ENCODE results near the gene GLRA3.
"Not testable (repeated sequence)": the region's sequence is repeated elsewhere in the genome, so short reads cannot be mapped to it uniquely, and the experiment has no call there.

Gene GLRA3

DNA sequence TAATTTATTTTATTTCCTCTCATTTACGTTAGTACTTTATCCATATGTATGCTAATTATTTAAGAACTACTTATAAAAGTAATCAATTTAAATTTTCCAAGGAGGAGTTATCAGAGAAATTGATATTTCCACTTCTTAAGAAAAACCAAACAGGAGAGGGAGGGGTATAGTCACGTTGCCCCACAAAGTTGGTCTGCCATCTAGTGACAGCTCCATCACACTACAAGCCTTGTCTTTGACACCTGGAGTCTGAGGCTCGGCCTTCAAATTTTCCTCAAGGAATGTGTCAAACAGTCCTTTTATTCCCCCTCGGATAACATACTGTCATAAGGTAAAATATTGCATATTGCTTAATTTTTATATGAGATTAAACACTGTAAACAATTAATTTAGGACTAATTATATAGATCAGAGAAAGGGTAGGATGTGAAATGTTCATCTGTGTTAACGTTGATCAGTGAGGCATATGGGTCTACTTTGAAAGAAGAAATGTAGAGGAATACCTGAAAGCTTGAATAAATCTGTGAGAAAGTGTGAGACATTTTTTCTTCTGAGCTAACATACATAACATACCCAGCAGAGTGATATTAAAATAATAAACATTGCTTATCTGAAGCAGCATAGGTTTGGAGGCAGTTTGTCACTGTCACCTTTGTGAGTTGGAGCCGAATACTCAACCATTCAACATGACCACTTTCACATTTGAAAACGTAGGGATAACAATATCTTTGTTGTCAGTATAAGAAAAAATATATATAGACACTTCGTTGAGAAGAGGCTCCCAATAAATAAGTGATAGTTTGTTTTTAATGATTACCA, 114.4 kb downstream of the GLRA3 start:
- no peak for DNase-seq (ENCODE audit: low read depth in 1 of 2, low spot score in 1 of 2)

DNA sequence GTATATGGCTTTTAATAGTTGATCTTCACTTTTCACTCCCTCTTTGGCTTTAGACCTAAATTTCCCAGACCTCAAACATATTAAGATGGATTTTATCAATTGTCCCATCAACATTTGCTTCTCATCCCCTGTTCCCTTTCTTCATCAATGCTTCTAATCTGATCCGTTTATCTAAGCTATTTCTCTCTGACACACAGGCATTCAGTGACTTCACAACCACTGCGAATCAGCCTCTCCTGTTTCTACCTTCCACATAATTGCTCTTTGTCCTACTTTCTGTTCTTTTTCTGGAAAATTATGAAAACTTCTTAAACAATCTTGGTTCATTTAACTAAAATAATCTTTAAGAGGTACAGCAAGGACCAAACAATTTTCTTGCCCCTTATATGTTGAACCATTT, 115.2 kb downstream of the GLRA3 start:
- no peak for DNase-seq (ENCODE audit: low read depth in 1 of 2, low spot score in 1 of 2)

DNA sequence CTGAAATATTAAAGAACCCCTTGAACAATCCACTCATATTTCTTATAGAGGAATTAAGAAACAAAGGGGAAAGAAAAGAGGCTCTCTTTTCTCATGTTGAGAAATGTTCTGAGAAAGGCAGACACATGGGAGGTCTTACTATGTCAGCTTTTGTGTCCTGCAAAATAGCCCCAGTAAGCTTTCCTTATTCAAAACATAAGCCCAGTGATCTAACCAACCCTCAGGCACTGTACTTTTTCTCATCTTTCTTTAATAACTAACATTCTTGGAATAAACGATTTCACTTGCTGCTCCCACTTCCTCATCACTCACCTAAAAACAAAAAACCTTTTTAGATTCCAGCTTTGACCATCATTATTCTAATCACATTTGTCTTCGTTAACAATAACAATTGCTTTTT, 115.9 kb downstream of the GLRA3 start:
- no peak for DNase-seq (ENCODE audit: low read depth in 1 of 2, low spot score in 1 of 2)

DNA sequence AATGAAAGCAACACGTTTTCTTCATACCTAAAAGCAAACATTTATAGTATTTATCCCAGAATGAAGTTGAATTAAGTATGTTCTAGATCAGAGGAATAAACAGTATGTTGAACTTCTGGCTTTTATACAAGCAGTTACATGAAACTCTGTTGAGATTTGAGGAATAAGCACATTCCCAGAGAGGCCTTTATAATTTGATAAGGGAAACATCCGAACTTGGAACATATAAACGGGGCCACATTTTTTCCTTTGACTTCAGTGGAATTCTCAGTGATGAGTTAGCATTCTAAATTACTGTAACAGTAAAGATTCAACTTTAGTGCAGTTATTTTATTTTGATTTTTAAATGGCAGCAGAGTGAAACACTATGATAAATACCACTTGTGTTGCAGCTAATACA, 119.5 kb downstream of the GLRA3 start:
- DNase-seq (ENCODE audit: low read depth in 1 of 2, low spot score in 1 of 2) = no peak

DNA sequence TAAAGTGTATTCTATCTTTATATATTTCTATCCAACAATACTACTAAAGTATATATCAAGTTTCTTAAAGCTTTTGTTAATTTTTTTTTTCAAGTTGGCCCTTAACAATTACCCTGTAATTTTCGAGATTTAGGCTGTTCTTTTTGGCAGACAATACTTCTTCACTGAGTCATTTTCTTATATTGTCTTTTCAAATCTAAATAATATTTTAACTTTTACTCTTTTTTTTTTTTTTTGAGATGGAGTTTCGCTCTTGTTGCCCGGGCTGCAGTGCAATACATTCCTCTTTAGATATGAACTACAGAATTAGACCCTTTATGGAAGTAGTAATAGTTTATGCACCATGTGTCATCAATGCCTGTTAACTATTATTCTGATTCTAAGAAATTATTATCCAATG, 120.7 kb downstream of the GLRA3 start:
- DNase-seq (ENCODE audit: low read depth in 1 of 2, low spot score in 1 of 2) = no peak

DNA sequence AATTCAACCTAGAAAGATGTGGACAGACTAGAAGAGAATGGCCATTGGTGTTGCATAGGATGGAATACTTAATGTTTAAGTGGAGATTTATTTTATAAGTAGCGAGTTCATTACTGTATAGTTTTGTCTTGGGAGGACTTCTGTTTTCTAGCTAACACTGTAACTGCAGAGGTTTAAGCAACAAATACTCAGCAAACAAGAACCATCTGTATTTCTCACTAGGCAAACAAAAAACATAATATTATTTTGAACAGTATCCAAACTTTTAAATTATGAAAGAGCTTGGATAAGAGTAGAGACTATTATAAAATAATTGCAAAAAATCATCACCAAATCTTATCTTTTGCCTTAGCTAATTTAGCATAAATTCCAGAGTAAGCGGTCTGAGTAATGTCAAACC, 121.1 kb downstream of the GLRA3 start:
- DNase-seq (ENCODE audit: low read depth in 1 of 2, low spot score in 1 of 2) = no peak

DNA sequence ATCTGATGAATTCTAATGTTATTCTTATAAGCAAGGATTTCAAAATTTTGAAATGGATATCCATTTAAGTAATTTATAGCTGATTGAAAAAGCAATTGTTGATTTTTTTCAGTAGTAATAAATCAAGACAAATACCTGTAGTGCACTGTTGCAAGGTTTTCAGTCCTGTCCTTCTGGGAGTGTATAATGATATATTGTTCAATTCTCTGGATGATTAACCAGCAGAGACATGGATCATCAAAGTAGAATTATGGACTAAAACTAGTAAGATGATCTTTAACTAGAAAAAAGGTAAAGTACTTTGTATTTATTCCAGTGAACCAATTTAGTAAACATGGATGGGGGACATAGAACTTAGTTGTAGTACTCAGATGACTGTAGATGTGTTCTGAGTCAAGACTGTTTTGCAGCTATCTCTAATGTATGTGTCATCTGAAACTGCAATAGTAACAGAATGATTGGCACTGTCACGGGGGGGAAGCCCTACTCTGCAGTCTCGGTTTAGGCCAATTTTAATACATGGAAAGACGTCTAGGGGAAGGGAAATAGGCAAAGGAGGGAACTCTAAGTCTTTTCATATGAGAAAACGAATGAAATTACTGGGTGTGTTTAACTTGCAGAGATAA, 121.9 kb downstream of the GLRA3 start:
- no peak for DNase-seq (ENCODE audit: low read depth in 1 of 2, low spot score in 1 of 2)

DNA sequence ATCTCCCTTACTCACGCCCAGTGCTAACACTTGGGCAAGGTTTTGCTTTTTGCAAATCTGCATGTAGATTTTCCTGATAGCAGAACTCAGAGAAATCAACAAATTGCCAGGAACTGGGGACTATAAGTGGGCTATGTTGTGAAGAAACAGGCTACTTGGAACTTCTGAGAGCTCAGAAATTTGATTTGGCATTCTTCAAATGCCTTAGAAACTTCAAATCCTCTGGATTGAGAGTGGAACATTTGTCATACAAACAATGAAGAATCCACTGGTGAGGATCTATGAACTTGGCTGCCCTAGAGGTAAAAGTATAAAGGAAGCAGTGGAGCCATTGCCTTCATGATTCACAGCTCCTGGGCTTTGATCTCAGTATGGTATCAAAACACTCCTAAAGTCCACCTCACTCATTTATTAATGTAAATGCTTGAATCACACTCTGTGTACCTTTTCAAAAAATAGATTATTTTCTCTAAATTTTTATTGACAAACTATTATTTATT, 126.0 kb downstream of the GLRA3 start:
- DNase-seq (ENCODE audit: low read depth in 1 of 2, low spot score in 1 of 2) = no peak

DNA sequence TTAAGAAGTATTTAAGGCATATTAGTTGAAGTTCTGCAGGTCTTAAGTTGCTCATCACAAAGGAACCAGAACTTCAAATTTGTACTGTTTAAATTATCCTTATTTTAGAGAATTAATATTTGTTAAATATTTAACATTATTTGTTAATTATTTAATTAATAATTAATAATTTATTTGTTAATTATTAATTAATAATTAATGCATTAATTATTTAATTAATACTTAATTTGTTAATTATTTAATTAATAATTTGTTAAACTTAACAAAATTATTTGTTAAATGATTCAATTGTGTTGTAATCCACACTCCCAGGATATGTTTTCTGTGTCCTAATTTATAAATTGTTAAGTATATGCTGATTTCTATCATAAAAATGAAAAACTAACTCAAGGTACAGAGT, 129.4 kb downstream of the GLRA3 start:
- DNase-seq (ENCODE audit: low read depth in 1 of 2, low spot score in 1 of 2) = no peak

DNA sequence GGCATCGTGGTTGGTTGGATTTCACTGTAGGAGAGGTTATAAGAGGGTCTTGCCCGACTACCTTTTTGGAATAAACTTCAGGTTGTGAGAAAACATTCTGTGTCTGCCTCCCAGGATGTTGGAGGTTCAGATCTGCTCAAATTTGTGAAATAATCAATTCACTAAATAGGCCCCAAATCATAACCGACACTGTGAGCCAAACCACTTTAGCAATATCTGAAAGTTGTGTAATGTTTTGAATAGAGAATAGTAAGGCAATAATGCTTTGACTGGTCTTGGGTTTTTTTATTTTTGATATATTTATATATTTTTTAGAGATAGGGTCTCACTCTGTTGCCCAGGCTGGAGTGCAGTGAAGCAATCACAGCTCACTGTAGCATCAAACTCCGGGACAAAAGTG, 131.2 kb downstream of the GLRA3 start:
- no peak for DNase-seq (ENCODE audit: low read depth in 1 of 2, low spot score in 1 of 2)

DNA sequence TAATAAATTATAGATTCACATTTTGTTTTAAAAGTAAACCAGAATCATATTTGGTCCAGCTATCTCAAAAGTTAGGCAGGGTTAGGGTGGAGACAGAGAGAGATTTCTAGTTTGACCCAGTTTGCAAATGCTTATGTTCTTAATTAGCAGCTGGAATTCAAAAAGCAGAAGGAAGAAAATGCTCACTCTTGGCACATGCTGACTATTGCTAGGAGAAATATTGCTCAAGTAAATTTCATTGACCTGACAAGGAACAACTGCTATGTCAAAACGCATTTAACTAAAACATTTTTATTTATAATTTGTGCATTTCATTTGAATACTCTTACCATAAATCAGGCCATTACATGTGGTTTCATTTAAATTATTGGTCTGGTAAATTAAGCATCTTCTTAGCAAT, 131.8 kb downstream of the GLRA3 start:
- DNase-seq (ENCODE audit: low read depth in 1 of 2, low spot score in 1 of 2) = no peak

DNA sequence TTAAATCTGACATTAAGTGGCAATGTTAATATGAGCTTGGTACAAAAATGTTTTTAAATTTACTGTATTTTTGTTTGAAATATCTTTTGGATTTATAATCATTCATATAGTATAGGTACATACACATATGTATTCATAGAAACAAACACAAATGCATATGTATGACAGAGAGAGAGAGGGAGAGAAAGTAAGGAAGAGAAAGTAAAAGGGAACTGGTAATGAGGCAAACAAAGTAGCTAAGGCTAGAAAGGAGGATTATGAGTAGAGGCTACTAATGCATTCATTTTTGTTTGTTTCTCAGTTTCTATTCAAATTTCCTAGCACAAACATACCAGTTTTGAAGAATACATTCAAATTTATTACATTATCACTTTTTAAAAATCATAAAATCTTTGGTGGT, 132.4 kb downstream of the GLRA3 start:
- DNase-seq (ENCODE audit: low read depth in 1 of 2, low spot score in 1 of 2) = no peak

DNA sequence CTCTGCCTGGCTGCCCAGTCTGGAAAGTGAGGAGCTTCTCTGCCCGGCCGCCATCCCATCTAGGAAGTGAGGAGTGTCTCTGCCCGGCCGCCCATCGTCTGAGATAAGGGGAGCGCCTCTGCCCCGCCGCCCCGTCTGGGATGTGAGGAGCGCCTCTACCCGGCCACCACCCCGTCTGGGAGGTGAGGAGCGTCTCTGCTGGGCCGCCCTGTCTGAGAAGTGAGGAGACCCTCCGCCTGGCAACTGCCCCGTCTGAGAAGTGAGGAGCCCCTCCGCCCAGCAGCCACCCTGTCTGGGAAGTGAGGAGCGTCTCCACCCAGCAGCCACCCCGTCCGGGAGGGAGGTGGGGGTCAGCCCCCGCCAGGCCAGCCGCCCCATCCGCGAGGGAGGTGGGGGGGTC, 137.2 kb downstream of the GLRA3 start:
- not testable (repeated sequence) for DNase-seq (ENCODE audit: low read depth in 1 of 2, low spot score in 1 of 2)

DNA sequence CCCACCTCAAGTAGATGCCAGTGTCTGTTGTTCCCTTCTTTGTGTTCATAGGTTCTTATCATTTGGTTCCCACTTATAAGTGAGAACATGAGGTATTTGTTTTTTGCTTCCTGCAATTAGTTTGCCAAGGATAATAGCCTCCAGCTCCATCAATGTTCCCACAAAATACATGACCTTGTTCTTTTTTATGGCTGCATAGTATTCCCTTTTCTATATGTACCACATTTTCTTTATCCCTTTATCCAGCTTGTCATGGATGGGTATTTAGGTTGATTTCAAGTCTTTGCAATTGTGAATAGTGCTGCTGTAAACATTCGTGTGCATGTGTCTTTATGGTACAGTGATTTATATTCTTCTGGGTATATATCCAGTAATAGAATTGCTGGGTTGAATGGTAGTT, 138.4 kb downstream of the GLRA3 start:
- DNase-seq (ENCODE audit: low read depth in 1 of 2, low spot score in 1 of 2) = no peak

DNA sequence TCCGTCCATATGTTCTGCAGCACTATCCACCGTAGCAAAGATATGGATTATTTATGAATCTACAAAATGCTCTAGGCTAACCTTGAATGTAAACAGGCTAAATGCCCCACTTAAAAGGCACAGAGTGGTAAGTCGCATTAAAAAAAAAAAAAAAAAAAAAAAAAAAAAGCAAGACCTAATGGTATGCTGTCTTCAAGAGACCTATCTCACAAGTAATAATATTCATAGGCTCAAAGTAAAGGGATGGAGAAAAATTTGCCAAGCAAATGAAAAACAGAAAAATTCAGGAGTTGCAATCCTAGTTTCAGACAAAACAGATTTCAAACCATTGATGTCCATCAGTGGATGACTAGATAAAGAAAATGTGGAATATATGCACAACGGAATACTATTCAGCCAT, 139.4 kb downstream of the GLRA3 start:
- no peak for DNase-seq (ENCODE audit: low read depth in 1 of 2, low spot score in 1 of 2)

DNA sequence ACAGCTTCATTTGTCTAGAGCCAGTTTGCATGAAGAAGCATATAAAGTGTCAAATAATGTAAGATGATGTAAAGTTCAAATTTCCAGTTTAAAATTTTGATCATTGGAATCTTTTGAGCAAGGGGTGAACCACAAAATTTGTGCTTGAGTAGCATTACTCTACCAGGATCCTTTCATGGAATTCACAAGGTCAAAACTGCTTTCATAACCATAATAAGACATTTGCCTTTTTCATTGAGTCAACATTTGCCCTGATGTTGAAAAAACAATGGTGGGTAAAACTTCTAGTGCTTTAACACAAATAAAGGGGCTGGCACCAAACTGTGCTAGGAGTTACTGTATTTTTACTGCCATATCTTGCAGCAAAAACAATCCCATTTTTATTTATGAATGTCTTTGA, 142.2 kb downstream of the GLRA3 start:
- no peak for DNase-seq (ENCODE audit: low read depth in 1 of 2, low spot score in 1 of 2)

DNA sequence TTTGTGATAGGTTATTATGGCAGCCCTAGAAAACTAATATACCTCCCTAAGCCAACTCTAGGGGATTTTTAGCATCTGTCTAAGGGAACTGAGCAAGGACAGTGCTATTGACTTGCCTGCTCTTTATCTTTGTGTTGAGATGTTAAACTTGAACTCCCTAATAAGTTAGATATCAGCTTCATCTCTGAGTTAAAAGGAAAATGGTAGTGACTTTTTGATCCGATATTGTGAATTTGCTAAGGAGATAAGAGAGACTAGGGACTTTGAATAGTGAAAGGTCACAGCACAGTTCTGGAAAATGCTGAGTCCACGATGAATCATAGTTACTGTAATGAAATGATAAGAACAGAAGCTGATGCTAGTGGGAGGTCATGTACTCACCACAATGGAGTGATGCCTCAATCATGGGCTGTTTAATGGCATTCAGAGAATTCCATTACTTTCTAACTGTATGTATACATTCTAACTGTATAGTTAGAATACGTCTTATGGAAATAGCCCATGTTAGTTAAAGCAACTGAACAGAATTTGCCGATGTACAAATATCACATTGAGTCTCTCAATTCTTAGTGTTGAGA, 147.2 kb downstream of the GLRA3 start:
- DNase-seq (ENCODE audit: low read depth in 1 of 2, low spot score in 1 of 2) = no peak

DNA sequence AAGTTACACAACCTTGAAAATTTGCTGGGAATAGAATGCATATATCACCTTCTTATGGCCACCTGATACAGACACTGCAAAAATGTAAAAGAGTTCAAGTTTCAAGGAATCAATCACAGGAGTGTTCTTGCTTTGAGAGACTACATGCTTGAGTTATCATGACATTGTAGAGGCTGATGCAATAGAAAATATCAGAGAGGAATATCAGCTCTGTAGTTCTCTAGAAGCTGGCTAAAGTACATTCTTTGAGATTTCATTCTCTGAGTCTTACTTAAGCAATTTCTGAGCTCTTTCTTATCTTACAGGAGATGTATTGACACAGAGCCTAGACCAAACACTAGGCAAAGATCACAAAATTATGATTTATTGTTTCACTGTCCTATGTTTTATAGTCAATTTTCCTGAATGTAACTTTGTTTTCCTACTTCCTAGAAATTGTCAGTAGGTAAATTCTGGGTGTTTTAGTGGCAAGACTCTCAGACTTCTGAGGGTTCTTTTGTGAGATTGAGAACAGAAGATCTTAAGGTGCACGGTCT, 154.7 kb downstream of the GLRA3 start:
- DNase-seq (ENCODE audit: low read depth in 1 of 2, low spot score in 1 of 2) = no peak

DNA sequence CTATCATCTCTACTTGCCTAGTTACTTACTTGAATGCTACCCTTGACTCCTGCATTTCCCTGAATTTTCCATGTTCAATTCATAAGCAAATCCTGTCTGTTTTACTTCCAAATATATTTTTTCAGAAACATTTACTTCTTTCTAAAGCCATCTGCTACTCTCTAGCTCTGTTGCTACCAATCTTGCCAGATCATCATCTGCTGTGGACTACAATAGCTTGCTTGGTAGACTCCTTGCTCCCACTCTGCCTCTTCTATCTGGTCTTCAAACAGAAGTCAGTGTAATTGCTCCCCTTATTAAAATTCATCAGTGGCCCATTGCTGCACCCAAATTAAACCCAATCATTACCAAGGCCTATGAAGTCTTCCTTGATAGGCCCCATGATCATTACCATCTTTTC, 155.2 kb downstream of the GLRA3 start:
- DNase-seq (ENCODE audit: low read depth in 1 of 2, low spot score in 1 of 2) = no peak

DNA sequence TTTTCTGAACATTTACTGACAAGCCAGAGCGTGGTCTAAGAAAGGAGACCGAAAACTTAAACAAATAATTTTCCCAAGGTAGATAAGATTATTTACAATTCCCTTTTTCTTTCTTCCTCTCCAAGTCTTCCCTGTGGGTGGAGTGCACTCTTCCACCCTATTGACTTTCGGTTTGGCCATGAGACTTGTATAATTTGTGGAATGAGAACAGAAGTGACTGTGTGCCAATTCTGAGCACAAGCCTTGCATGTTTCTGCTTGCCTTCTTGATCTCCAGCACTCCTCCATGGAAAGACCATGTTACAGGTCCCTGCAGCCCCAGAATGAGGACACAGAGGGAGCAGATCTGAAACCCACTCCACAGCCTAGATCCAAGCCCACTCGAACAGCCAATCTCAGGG, 156.8 kb downstream of the GLRA3 start:
- no peak for DNase-seq (ENCODE audit: low read depth in 1 of 2, low spot score in 1 of 2)

DNA sequence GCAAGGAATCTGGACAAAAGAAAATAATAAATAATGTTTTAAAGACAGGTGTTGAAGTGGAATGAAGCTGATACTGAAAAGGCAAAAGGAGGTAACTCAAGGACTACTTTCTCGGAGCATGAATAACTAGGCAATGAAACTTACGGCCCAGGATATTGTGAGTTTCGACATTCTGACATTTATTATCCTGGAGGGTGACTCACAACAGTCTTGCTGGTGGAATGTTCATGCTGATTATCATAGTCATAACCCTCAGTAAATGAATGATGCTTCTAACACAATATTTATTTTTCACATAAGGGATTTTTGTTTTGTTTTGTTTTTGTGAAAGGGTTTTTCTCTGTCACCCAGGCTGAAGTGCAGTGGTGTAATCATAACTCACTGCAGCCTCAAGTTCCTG, 159.8 kb downstream of the GLRA3 start:
- no peak for DNase-seq (ENCODE audit: low read depth in 1 of 2, low spot score in 1 of 2)

DNA sequence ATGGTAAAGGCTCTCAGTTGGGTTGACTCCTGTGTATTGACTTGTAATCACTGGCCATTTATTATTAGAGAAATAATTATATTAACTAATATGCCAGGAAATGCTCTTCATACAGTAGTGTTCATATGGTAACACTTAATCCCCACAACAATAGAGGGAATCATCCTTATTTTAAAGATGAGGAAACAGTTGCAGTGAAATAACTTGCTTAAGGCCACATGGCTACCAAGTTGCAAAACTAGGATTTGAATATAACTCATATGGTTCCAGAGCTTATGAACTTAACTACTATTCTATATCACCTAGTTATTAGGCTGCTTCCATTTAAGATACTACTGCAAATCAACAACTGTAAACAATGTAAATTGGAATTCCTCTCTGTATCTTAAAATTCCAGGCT, 163.2 kb downstream of the GLRA3 start:
- DNase-seq (ENCODE audit: low read depth in 1 of 2, low spot score in 1 of 2) = no peak
